Tibial nerve (tissue), 4 donors: ENCODE measurements around the gene HPS5.
"Not testable (repeated sequence)": the region's sequence is repeated elsewhere in the genome, so short reads cannot be mapped to it uniquely, and the experiment has no call there.

Experiments used
- CTCF ChIP-seq, 5 experiments: fragments of 200-600 bp in 3 of 5; fragments of 450-650 bp in 2 of 5; sonication (generic) in 3 of 5; IDR thresholded peaks; one replicate each; pipeline ENCODE4 v1.5.1; 2016 to 2019; ENCODE audit warnings: antibody characterized with exemption in 5 of 5, mild to moderate bottlenecking in 3 of 5, moderate library complexity in 2 of 5
- EP300 ChIP-seq, 2 donors: sonication (generic); formaldehyde crosslinking; IDR thresholded peaks; one replicate each; pipeline ENCODE4 v1.6.1; 2017; ENCODE audit warnings: antibody characterized with exemption in 2 of 2, mild to moderate bottlenecking in 1 of 2

- not testable (repeated sequence) for TF ChIP-seq CTCF, EP300 (IDR thresholded peaks at IDR 0.05)
Observed at GRCh38 chr11:18267335-18268133, 54.4 kb downstream of the HPS5 start.
